Heart right ventricle (tissue), 16 donors: Measurements from ENCODE around the gene RNF180. TPM values are rescaled to one million over a fixed set of nuclear protein-coding genes. Genes with fewer than 3 reads are reported as not detected.

ENCODE experiments used
- ATAC-seq, 8 donors: fragments of 200-7000 bp; cut with Tn5 transposase; one replicate each; pipeline ENCODE4 v1.9.1; 2020; ENCODE audit warnings: mild to moderate bottlenecking in 8 of 8, moderate library complexity in 8 of 8, moderate number of reproducible peaks in 1 of 8
- DNase-seq, 2 donors: peaks; one replicate each; pipeline ENCODE4 v3.0.0-alpha.2; 2020
- H3K27ac ChIP-seq, 10 donors: fragments of 200-600 bp; sonication (generic) in 2 of 10; one replicate each; pipeline versions ENCODE4 v1.5.0 to v1.8.0; 2020 to 2022; ENCODE audit warnings: mild to moderate bottlenecking in 3 of 10
- H3K27me3 ChIP-seq, 7 donors: fragments of 200-600 bp; one replicate each; pipeline ENCODE4 v1.8.0; 2021 to 2022; ENCODE audit warnings: mild to moderate bottlenecking in 2 of 7
- H3K36me3 ChIP-seq, 9 donors: fragments of 200-600 bp; sonication (generic) in 1 of 9; one replicate each; pipeline versions ENCODE4 v1.5.0 to v1.8.0; 2020 to 2022; ENCODE audit warnings: mild to moderate bottlenecking in 2 of 9
- H3K4me1 ChIP-seq, 9 donors: fragments of 200-600 bp; sonication (generic) in 1 of 9; one replicate each; pipeline versions ENCODE4 v1.5.0 to v1.8.0; 2020 to 2022; ENCODE audit warnings: mild to moderate bottlenecking in 4 of 9
- H3K4me3 ChIP-seq, 10 donors: fragments of 200-600 bp; sonication (generic) in 2 of 10; one replicate each; pipeline versions ENCODE4 v1.5.0 to v1.8.0; 2020 to 2022; ENCODE audit warnings: mild to moderate bottlenecking in 7 of 10, moderate library complexity in 2 of 10
- H3K9me3 ChIP-seq, 11 donors: fragments of 200-600 bp in 10 of 11; sonication (generic) in 2 of 11; one replicate each; pipeline versions ENCODE4 v1.5.0 to v1.8.0; 2013 to 2022; ENCODE audit warnings: mild to moderate bottlenecking in 2 of 11, control low read depth in 1 of 11, moderate library complexity in 1 of 11
- WGBS, 2 donors: extraction: QIAGEN DNeasy Blood & Tissue Kit; methylation state at CpG; one replicate each; pipeline ENCODE4 v1.1.7; 2013; ENCODE audit warnings: inconsistent platforms in 1 of 2; 5-methylcytosine and 5-hydroxymethylcytosine counted together
- intact Hi-C, 10 donors: fragments of 100-400 bp; cut with DNase I; formaldehyde crosslinking; loops; one replicate each; pipeline versions ENCODE4 v1.11.1 to v1.14.2; 2022
- polyA plus RNA-seq, 2 donors: library from polyadenylated mRNA; stranded (reverse); fragments of 200-250 nt; gene quantifications; one replicate each; pipeline ENCODE4 v1.2.3, GENCODE V29; 2013
- total RNA-seq, 10 donors: library from RNA; stranded (reverse); fragmentation: NEBNext Ultra II Directional in 3 of 10; extraction: Animal tissue kit (Norgen Biotek cat#: 25700) in 3 of 10; gene quantifications; one replicate each; pipeline versions ENCODE4 v1.2.1 to v1.2.4, GENCODE V29; 2021 to 2023
- TF ChIP-seq, protein P1 (sequence below), 9 donors: fragments of 200-600 bp; sonication (generic) in 2 of 9; IDR thresholded peaks; one replicate each; pipeline versions ENCODE4 v1.5.0 to v1.8.0; 2021 to 2022; ENCODE audit warnings: antibody characterized with exemption in 9 of 9, mild to moderate bottlenecking in 5 of 9, moderate library complexity in 1 of 9
- donor health status: Arrhythmogenic right ventricular cardiomyopathy.
- donor health status: ischemic (EF 13 %, LVEDD 7.1; RV severe dilation, severe dysfunction).
- donor health status: healthy with polysubstance abuse.
- donor health status: DM: no; HTN: yes; CAD: no.
- donor health status: DM: no; HTN: no; CAD: no.
- donor health status: ischemic (EF 25% LVEDD 6.9; RV normal size, moderate dysfunction).
- donor health status: ischemic (EF 25% LVEDD 5.7; RV mildly dilated, moderate dysfunction).
- donor health status: healthy.
- donor health status: DM: yes; HTN: yes; CAD: no.
- donor health status: Ischemic cardiomyopathy.
- donor health status: ischemic (EF 35%, LVEDD 5.7; RV mildly dilated, moderate dysfunction).
- donor health status: nonischemic (EF 11% LVEDD 7.7; RV severe dilation, severe dysfunction).
- donor health status: DM: yes; HTN: yes; CAD: no.
- donor health status: PGD.
- donor health status: ischemic (EF 29% LVEDD 5.4; RV normal size, mild dysfunction).
- donor health status: nonischemic (EF 23%, LVEDD 6.1; RV moderate dilation, normal function).

Gene RNF180
- total and polyA plus RNA-seq, 12 donors, result 1.0 to 20.6 (median 13.7) TPM

DNA sequence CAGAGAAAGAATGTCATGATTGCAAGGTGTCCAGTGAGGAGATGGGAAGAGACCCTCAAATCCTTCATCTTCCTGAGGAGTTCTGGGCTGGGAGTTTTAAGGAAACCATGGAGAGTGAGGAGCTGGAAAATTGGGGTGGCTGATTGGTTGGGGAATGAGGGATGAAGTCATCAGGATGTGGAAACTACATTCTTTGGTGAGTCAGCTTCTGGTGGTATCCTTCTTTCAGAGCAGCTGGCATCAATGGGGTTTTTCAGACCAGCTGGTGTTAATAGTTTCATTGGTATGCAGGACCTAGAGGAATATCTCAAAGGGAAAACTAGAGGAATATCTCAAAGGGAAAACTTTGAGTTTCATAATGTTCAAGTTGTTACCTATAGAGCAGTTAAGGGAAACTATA lies 45.2 kb downstream of the RNF180 start:
- Histone ChIP-seq H3K27me3 (no peaks in the 10 kb centered on the region), H3K27ac (no peak overlapping the region), H3K36me3 (peaks cover 0 to 22% (median 0%) of the 10 kb centered on the region in 9 donors), H3K9me3 (no peaks in the 10 kb centered on the region), H3K4me3 (no peak overlapping the region), H3K4me1 (peaks cover 0 to 20% (median 9%) of the 10 kb centered on the region in 9 donors)
- DNase-seq, result no peak
- intact Hi-C loops, result loop anchor here in 3 of 10 donors (2.0 to 10.0 kb wide), 3 partner anchors 62 to 136 kb away; no protein-coding TSS in a partner anchor
- ATAC-seq, result peak in 3 of 8 donors; percentile 14 to 79 (median 29)
- TF ChIP-seq, protein P1, sequence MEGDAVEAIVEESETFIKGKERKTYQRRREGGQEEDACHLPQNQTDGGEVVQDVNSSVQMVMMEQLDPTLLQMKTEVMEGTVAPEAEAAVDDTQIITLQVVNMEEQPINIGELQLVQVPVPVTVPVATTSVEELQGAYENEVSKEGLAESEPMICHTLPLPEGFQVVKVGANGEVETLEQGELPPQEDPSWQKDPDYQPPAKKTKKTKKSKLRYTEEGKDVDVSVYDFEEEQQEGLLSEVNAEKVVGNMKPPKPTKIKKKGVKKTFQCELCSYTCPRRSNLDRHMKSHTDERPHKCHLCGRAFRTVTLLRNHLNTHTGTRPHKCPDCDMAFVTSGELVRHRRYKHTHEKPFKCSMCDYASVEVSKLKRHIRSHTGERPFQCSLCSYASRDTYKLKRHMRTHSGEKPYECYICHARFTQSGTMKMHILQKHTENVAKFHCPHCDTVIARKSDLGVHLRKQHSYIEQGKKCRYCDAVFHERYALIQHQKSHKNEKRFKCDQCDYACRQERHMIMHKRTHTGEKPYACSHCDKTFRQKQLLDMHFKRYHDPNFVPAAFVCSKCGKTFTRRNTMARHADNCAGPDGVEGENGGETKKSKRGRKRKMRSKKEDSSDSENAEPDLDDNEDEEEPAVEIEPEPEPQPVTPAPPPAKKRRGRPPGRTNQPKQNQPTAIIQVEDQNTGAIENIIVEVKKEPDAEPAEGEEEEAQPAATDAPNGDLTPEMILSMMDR (IDR thresholded peaks at IDR 0.05), result no peak

DNA sequence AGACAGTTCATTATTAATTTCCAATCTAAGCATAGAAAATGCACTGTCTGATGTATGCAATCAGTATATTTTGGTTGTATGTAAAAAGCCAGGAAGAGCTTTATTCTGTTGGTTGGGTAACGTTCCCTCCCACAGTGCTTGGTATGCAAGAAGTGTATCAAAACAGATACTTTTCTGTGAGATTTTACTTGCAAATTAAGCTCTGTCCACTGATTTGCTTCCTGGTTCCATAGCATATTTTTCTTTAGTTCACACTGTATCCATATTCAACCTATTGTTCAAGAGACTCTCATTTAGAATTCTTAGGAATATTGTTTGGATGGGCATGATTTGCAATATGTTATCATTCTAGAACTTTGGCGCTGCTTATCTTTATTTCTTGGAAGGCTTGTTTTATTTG lies 47.4 kb downstream of the RNF180 start:
- no peak for ATAC-seq
- intact Hi-C loops, result loop anchor here in 3 of 10 donors (5.0 to 10.0 kb wide), 2 partner anchors 66 to 138 kb away; no protein-coding TSS in a partner anchor
- no peak for DNase-seq
- Histone ChIP-seq H3K9me3 (no peaks in the 10 kb centered on the region), H3K36me3 (peaks cover 0 to 30% (median 0%) of the 10 kb centered on the region in 9 donors), H3K4me3 (no peak overlapping the region), H3K27me3 (no peaks in the 10 kb centered on the region), H3K27ac (no peak overlapping the region), H3K4me1 (peaks cover 0 to 20% (median 9%) of the 10 kb centered on the region in 9 donors)
- TF ChIP-seq, protein P1 (IDR thresholded peaks at IDR 0.05), result no peak
- 50 to 62% methylated on average over 2 of the region's 2 CpGs for WGBS, 2 donors

DNA sequence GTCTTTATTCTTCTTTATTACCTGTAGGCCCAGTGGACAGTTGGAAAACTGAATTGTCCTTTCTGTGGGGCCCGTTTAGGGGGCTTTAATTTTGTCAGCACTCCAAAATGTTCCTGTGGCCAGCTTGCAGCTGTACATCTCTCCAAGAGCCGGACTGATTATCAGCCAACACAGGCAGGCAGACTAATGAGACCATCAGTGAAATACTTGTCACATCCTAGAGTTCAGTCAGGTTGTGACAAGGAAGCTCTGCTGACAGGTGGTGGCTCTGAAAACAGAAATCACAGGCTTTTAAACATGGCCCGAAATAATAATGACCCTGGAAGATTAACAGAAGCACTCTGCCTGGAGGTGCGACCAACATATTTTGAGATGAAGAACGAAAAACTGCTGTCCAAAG lies 47.9 kb downstream of the RNF180 start:
- H3K4me1 ChIP-seq, result peaks cover 0 to 20% (median 8%) of the 10 kb centered on the region in 9 donors
- peaks cover 0 to 30% (median 0%) of the 10 kb centered on the region in 9 donors for H3K36me3 ChIP-seq
- peak in 2 of 8 donors; percentile 31 to 54 for ATAC-seq
- no peak for DNase-seq
- H3K27ac ChIP-seq, result no peak overlapping the region
- H3K9me3 ChIP-seq, result no peaks in the 10 kb centered on the region
- intact Hi-C loops, result loop anchor here in 3 of 10 donors (5.0 to 10.0 kb wide), 2 partner anchors 66 to 139 kb away; no protein-coding TSS in a partner anchor
- WGBS, 2 donors, result 38 to 48% methylated on average over 5 of the region's 5 CpGs
- TF ChIP-seq, protein P1 (IDR thresholded peaks at IDR 0.05), result no peak
- no peak overlapping the region for H3K4me3 ChIP-seq
- no peaks in the 10 kb centered on the region for H3K27me3 ChIP-seq

DNA sequence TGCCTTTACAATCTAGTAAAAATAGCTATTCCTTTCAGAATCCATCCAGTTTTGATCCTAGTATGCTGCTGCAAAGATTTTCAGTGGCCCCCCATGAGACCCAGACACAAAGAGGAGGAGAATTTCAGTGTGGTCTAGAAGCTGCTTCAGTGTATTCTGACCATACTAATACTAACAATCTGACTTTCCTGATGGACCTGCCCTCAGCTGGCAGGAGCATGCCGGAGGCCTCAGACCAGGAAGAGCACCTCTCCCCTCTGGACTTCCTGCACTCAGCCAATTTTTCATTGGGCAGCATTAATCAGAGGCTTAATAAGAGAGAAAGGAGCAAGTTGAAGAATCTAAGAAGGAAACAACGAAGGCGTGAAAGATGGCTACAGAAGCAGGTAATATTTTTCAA lies 48.5 kb downstream of the RNF180 start:
- Histone ChIP-seq H3K9me3 (no peaks in the 10 kb centered on the region), H3K27me3 (no peaks in the 10 kb centered on the region), H3K4me3 (no peak overlapping the region), H3K36me3 (peaks cover 0 to 30% (median 0%) of the 10 kb centered on the region in 9 donors), H3K4me1 (peaks cover 0 to 20% (median 8%) of the 10 kb centered on the region in 9 donors), H3K27ac (peak overlapping the region in 1 of 10 donors; percentile 8)
- no peak for ATAC-seq
- DNase-seq, result no peak
- TF ChIP-seq, protein P1 (IDR thresholded peaks at IDR 0.05), result no peak
- WGBS, 2 donors, result 78 to 94% methylated on average over 3 of the region's 3 CpGs
- intact Hi-C loops, result loop anchor here in 3 of 10 donors (5.0 to 10.0 kb wide), 2 partner anchors 67 to 139 kb away; no protein-coding TSS in a partner anchor
